Esophagus muscularis mucosa (tissue), 3 donors: ENCODE data around the gene ST6GAL2.

Experiments used
- POLR2A ChIP-seq: fragments of 450-650 bp; IDR thresholded peaks from one replicate; pipeline ENCODE4 v1.6.1; 2017; ENCODE audit warnings: antibody characterized with exemption, moderate library complexity, mild to moderate bottlenecking, low read depth
- POLR2AphosphoS5 ChIP-seq, 2 donors: sonication (generic); formaldehyde crosslinking; IDR thresholded peaks; one replicate each; pipeline ENCODE4 v1.6.1; 2017; ENCODE audit warnings: antibody characterized with exemption in 2 of 2
- TF ChIP-seq, protein P1 (sequence below), 3 experiments: fragments of 200-600 bp in 2 of 3; fragments of 450-650 bp in 1 of 3; sonication (generic) in 2 of 3; IDR thresholded peaks; one replicate each; pipeline ENCODE4 v1.5.1; 2017 to 2019; ENCODE audit warnings: antibody characterized with exemption in 3 of 3, mild to moderate bottlenecking in 2 of 3, moderate library complexity in 1 of 3

- TF ChIP-seq, protein P1, sequence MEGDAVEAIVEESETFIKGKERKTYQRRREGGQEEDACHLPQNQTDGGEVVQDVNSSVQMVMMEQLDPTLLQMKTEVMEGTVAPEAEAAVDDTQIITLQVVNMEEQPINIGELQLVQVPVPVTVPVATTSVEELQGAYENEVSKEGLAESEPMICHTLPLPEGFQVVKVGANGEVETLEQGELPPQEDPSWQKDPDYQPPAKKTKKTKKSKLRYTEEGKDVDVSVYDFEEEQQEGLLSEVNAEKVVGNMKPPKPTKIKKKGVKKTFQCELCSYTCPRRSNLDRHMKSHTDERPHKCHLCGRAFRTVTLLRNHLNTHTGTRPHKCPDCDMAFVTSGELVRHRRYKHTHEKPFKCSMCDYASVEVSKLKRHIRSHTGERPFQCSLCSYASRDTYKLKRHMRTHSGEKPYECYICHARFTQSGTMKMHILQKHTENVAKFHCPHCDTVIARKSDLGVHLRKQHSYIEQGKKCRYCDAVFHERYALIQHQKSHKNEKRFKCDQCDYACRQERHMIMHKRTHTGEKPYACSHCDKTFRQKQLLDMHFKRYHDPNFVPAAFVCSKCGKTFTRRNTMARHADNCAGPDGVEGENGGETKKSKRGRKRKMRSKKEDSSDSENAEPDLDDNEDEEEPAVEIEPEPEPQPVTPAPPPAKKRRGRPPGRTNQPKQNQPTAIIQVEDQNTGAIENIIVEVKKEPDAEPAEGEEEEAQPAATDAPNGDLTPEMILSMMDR (IDR thresholded peaks at IDR 0.05), result no peak
- TF ChIP-seq POLR2A (no peak), POLR2AphosphoS5 (IDR thresholded peaks at IDR 0.05) (no peak)
These were observed 96.8 kb downstream of the ST6GAL2 start for GRCh38 chr2:106789185-106789584.
